Astrocyte (in vitro differentiated cells and primary cell): ENCODE results near the gene VSIG8.

Source experiments
- CTCF ChIP-seq: IDR thresholded peaks from 2 replicates; pipeline ENCODE4 v1.5.1; 2011; ENCODE audit warnings: low read depth, mild to moderate bottlenecking, inconsistent platforms, low read length, moderate library complexity; ENCODE audit not compliant: insufficient read depth
- EZH2 ChIP-seq: IDR thresholded peaks from 2 replicates; pipeline ENCODE4 v1.6.1; 2012; ENCODE audit warnings: mild to moderate bottlenecking, low read length, inconsistent platforms; ENCODE audit not compliant: insufficient read depth

GRCh38 chr1:159835356-159835755, 27.1 kb downstream of the VSIG8 start:
- no peak for TF ChIP-seq EZH2
- no peak for TF ChIP-seq CTCF
